Medulla oblongata (tissue), 1 donor: ENCODE data around the gene ARL5C.

Experiments
- DNase-seq: peaks from one replicate; pipeline ENCODE4 v3.0.0-alpha.2; 2015; ENCODE audit errors: extremely low spot score

ARL5C gene

GRCh38 chr17:39108461-39109375, 57.2 kb downstream of the ARL5C start:
- DNase-seq: no peak

- DNase-seq: no peak
Measured at GRCh38 chr17:39107973-39108372, 58.0 kb downstream of the ARL5C start.

- no peak for DNase-seq
Measured at GRCh38 chr17:39107155-39107554, 58.8 kb downstream of the ARL5C start.
